BJ (cell line): ENCODE measurements around the gene DPYSL3. TPM values are rescaled to one million over a fixed set of nuclear protein-coding genes. Genes with fewer than 3 reads are reported as not detected.

Experiments
- CTCF ChIA-PET: fragments of 350-600 bp; formaldehyde crosslinking; extraction: SDS; loops from one replicate; lab custom pipeline; 2021; ENCODE audit warnings: antibody characterized with exemption, inconsistent platforms; lab: Yijun Ruan, JAX
- POLR2A ChIA-PET: fragments of 300-600 bp; sonication (Branson Sonifier 250); formaldehyde crosslinking; extraction: SDS; loops from one replicate; lab custom pipeline; 2021; ENCODE audit warnings: antibody characterized with exemption; lab: Charles Lee
- DNase-seq: peaks from one replicate; pipeline ENCODE4 v3.0.0-alpha.2; 2011; ENCODE audit warnings: low read depth
- H3K27me3 ChIP-seq: 2 replicates; pipeline ENCODE4 v1.6.0; 2011; ENCODE audit warnings: low read length; ENCODE audit not compliant: control insufficient read depth, insufficient read depth
- H3K36me3 ChIP-seq: 2 replicates; pipeline ENCODE4 v1.5.1; 2011; ENCODE audit warnings: low read length; ENCODE audit not compliant: control insufficient read depth, insufficient read depth
- H3K4me3 ChIP-seq: 2 replicates; pipeline ENCODE4 v1.5.1; 2011; ENCODE audit warnings: low read depth, mild to moderate bottlenecking, control low read depth, low read length
- polyA plus RNA-seq: library from polyadenylated mRNA; depleted of rRNA; stranded (reverse); fragments of >200 nt; gene quantifications from 2 replicates; pipeline ENCODE4 v1.2.3, GENCODE V29; 2011
- TF ChIP-seq, protein P1 (sequence below): IDR thresholded peaks from 2 replicates; pipeline ENCODE4 v1.5.1; 2011; ENCODE audit warnings: low read depth, mild to moderate bottlenecking, control low read depth, inconsistent platforms, low read length, moderate library complexity; ENCODE audit not compliant: insufficient read depth

The DPYSL3 gene
- polyA plus RNA-seq, 1 experiment = 49.6 TPM

DNA sequence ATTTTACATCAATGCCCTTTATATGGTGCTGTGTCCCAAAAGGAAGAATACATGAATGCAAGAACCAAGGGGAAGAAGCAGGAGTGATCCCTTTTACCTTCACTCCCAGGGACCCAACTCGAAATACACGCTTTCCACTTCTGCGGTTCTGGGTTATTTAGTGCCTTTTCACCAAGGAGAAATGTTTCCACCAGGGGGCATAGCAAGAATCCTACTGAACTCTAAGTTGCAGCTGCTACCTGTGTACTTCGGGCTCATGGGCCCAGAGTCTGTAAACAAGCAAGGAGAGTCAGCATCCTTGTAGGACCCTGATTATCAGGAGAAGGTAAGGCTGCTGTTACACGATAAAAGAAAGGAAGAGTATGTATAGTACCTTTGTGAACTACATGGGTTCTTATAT is 45.7 kb downstream of the DPYSL3 start:
- TF ChIP-seq, protein P1, sequence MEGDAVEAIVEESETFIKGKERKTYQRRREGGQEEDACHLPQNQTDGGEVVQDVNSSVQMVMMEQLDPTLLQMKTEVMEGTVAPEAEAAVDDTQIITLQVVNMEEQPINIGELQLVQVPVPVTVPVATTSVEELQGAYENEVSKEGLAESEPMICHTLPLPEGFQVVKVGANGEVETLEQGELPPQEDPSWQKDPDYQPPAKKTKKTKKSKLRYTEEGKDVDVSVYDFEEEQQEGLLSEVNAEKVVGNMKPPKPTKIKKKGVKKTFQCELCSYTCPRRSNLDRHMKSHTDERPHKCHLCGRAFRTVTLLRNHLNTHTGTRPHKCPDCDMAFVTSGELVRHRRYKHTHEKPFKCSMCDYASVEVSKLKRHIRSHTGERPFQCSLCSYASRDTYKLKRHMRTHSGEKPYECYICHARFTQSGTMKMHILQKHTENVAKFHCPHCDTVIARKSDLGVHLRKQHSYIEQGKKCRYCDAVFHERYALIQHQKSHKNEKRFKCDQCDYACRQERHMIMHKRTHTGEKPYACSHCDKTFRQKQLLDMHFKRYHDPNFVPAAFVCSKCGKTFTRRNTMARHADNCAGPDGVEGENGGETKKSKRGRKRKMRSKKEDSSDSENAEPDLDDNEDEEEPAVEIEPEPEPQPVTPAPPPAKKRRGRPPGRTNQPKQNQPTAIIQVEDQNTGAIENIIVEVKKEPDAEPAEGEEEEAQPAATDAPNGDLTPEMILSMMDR = peak; percentile 55
- POLR2A ChIA-PET = interaction anchor here (0.6 kb wide), 1 partner anchor 130 kb away, joined by 3 read pairs; no protein-coding TSS in a partner anchor
- no peaks in the 10 kb centered on the region for H3K27me3 ChIP-seq
- H3K4me3 ChIP-seq = no peak overlapping the region
- H3K36me3 ChIP-seq = no peaks in the 10 kb centered on the region
- no peak for DNase-seq
- CTCF ChIA-PET = interaction anchor here (0.7 to 6.2 kb wide), 12 partner anchors 10 to 114 kb away, joined by 3 to 61 read pairs (median 5); no protein-coding TSS in a partner anchor

DNA sequence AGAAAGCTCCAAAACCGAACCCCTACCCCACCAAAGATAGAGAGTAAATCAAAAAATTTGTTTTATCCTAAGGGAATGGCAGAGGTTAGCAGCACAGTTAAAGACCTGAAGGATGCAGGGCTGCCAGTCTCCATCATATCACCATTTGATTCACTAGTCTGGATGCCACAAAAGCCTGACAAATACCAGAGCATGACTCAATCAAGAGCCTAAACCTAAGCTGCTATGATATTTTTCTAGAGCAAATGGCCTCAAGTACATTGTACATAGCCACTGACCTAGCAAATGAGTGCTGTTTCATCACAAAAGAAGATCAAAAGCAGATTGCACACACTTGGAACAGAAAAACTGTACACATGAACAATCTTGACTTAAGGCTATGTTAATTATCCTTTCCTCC is 48.0 kb downstream of the DPYSL3 start:
- Histone ChIP-seq H3K27me3 (no peaks in the 10 kb centered on the region), H3K36me3 (no peaks in the 10 kb centered on the region), H3K4me3 (no peak overlapping the region)
- TF ChIP-seq, protein P1 = no peak
- CTCF ChIA-PET = interaction anchor here (3.9 kb wide), 1 partner anchor 97 kb away, joined by 17 read pairs; no protein-coding TSS in a partner anchor
- POLR2A ChIA-PET = no interaction called here
- DNase-seq = no peak

DNA sequence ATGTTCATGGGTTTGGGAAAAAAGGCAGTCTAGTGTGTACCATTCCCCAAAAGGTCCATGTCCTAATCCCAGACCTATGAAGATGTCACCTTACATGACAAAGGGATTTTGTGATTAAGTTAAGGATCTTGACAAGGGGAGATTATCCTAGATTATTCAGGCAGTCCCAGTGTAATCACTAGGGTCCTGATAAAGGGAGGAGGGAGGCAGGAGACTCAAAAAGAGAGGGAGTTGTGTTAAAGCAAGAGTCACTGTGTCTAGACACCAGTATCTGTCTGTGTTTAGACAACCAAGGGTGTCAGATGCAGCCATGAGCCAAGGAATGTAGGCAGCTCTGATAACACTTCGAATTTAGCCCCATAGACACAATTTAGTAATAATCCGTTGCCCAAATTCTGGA is 49.5 kb downstream of the DPYSL3 start:
- DNase-seq = no peak
- CTCF ChIA-PET = interaction anchor here (1.2 to 3.9 kb wide), 4 partner anchors 31 to 236 kb away, joined by 3 to 17 read pairs (median 7); no protein-coding TSS in a partner anchor
- POLR2A ChIA-PET = no interaction called here
- H3K4me3 ChIP-seq = no peak overlapping the region
- no peaks in the 10 kb centered on the region for H3K27me3 ChIP-seq
- TF ChIP-seq, protein P1 = no peak
- no peaks in the 10 kb centered on the region for H3K36me3 ChIP-seq

DNA sequence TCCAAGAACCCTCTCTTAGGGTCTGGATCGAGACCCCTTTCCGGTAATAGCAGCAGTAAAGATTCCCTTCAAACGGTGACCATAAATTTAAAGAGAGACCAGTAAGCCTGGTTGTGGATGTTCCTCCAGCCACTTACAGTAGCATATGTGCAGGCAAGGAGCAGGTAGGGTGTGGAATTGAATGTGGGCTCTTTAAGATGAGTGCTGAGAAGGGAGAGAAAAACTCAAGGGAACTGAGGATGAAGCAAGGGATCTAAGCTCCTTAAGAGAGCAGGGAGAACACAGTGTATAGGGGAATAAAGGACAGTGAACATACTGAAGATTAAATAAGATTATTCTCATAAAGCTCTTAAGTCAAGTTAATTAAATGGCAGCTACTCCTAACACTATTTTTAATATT is 51.3 kb downstream of the DPYSL3 start:
- CTCF ChIA-PET = interaction anchor here (2.3 to 3.9 kb wide), 2 partner anchors 101 to 120 kb away, joined by 11 to 17 read pairs; no protein-coding TSS in a partner anchor
- no peak for DNase-seq
- POLR2A ChIA-PET = no interaction called here

DNA sequence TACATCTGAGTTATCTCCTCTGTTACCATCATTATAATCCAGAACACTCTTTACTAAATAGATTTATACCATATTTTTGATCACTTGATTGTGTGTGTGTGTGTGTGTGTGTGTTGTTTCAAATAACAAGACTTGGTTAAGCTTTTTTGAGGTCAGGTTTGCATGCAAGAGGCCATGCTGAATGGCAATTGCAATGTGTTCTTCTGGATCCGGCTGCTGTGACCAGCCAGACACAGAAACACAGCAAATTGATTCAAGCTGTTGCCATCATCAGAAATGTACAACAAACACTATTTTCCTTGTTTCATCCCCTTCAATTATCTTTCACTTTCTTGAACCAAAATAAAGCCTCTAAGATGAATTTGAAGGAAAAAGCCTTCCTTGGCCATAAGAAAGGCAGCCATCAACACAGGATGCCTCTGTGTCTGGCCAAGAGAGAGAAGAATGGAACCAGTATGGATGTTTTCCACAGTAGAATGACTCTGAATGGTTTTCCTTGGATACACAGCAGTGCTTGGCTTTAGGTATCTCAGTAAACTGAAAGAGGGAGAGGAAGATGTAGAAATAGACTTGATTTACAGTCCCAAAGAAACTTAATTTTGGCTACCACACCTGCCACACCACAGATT is 53.9 kb downstream of the DPYSL3 start:
- ChIA-PET POLR2A (no interaction called here), CTCF (interaction anchor here (1.0 to 5.2 kb wide), 8 partner anchors 14 to 122 kb away, joined by 3 to 40 read pairs (median 4); partner anchors contain the start of gene DPYSL3)
- TF ChIP-seq, protein P1 = no peak
- Histone ChIP-seq H3K36me3 (no peaks in the 10 kb centered on the region), H3K4me3 (no peak overlapping the region), H3K27me3 (peaks cover 2% of the 10 kb centered on the region)
- DNase-seq = no peak

More for the DNA sequence above, 51.3 kb downstream of the DPYSL3 start:
- TF ChIP-seq, protein P1 = no peak
- Histone ChIP-seq H3K4me3 (no peak overlapping the region), H3K27me3 (no peaks in the 10 kb centered on the region), H3K36me3 (no peaks in the 10 kb centered on the region)
